ENCODE data around the gene C12orf76. TPM values are rescaled to one million over a fixed set of nuclear protein-coding genes. Genes with fewer than 3 reads are reported as not detected.

The C12orf76 gene
- total and polyA plus RNA-seq, 2 of the 13 experiments (the other 11 are each of a cell fraction or from before 2014, with no cell fraction given) = 15.8 to 38.4 TPM

DNA sequence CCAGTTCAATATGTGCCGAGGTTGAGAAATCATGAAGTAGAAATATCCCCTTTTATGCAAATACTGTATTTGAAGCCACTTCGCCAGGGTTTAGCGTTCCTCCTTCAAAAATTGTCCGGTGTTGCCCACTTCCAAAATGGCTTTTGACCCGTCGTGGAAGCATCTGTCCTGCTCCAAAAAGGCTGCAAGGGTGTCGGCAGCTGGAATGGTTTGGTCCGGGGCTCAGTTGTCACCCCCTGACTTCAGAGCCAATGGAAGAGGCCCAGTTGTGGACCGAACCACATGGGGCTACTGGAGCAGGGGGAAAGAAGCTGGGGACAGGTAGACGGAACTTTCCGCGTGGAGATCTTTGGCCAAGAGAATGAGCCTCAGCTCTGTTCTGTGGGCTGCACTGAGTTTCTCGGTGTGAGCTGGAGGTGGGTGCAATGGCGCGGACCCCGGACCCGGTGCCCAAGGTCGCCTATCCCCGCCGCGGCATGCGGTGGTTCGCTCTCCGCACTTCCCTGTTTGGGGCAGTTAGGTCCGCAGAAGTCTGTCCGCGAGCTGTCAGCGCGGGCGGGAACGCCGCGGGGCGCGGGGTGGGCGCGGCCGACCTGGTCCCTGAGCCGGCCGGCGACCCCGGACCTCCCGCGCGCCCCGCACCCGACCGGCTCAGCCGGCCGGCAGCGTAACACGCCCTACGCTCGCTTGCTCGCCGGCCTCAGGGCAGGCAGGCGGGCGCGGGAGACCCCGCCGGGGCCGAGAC, 49.2 kb downstream of the C12orf76 start, which contains the start of gene ANKRD13A (continued):
- TF ChIP-seq POLR2G (IDR thresholded peaks at IDR 0.05; ENCODE audit: low read depth, low read length) (peak; percentile 86), TAF1 (CRISPR knock-in tag; IDR thresholded peaks at IDR 0.05) (peak; percentile 91), ZNF468 (CRISPR knock-in tag; IDR thresholded peaks at IDR 0.05) (no peak), ZNF703 (CRISPR knock-in tag; IDR thresholded peaks at IDR 0.05; ENCODE audit: borderline replicate concordance) (no peak), YEATS4 (CRISPR knock-in tag; IDR thresholded peaks at IDR 0.05; ENCODE audit: borderline replicate concordance) (peak; percentile 37; the same call in 1 of the 2 replicates), NFE2L2 (IDR thresholded peaks at IDR 0.05; ENCODE audit: low read length) (no peak), ZSCAN25 (CRISPR knock-in tag; IDR thresholded peaks at IDR 0.05) (no peak), EED (CRISPR knock-in tag; IDR thresholded peaks at IDR 0.05) (no peak), ZSCAN9 (CRISPR knock-in tag; IDR thresholded peaks at IDR 0.05; ENCODE audit: borderline replicate concordance) (no peak), ELF3 (CRISPR knock-in tag; IDR thresholded peaks at IDR 0.05) (peak; percentile 86), ZNF235 (CRISPR knock-in tag; IDR thresholded peaks at IDR 0.05; ENCODE audit: borderline replicate concordance) (0 out of 2 replicates have a peak, but pooled peaks have one; percentile 45), RARA (CRISPR knock-in tag; IDR thresholded peaks at IDR 0.05) (no peak), ZSCAN22 (CRISPR knock-in tag; IDR thresholded peaks at IDR 0.05) (no peak)
- TF ChIP-seq, protein P1, sequence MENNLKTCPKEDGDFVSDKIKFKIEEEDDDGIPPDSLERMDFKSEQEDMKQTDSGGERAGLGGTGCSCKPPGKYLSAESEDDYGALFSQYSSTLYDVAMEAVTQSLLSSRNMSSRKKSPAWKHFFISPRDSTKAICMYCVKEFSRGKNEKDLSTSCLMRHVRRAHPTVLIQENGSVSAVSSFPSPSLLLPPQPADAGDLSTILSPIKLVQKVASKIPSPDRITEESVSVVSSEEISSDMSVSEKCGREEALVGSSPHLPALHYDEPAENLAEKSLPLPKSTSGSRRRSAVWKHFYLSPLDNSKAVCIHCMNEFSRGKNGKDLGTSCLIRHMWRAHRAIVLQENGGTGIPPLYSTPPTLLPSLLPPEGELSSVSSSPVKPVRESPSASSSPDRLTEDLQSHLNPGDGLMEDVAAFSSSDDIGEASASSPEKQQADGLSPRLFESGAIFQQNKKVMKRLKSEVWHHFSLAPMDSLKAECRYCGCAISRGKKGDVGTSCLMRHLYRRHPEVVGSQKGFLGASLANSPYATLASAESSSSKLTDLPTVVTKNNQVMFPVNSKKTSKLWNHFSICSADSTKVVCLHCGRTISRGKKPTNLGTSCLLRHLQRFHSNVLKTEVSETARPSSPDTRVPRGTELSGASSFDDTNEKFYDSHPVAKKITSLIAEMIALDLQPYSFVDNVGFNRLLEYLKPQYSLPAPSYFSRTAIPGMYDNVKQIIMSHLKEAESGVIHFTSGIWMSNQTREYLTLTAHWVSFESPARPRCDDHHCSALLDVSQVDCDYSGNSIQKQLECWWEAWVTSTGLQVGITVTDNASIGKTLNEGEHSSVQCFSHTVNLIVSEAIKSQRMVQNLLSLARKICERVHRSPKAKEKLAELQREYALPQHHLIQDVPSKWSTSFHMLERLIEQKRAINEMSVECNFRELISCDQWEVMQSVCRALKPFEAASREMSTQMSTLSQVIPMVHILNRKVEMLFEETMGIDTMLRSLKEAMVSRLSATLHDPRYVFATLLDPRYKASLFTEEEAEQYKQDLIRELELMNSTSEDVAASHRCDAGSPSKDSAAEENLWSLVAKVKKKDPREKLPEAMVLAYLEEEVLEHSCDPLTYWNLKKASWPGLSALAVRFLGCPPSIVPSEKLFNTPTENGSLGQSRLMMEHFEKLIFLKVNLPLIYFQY (CRISPR knock-in tag; IDR thresholded peaks at IDR 0.05; ENCODE audit: borderline replicate concordance) = peak; percentile 17; the same call in 1 of the 2 replicates
- TF ChIP-seq, protein P2, sequence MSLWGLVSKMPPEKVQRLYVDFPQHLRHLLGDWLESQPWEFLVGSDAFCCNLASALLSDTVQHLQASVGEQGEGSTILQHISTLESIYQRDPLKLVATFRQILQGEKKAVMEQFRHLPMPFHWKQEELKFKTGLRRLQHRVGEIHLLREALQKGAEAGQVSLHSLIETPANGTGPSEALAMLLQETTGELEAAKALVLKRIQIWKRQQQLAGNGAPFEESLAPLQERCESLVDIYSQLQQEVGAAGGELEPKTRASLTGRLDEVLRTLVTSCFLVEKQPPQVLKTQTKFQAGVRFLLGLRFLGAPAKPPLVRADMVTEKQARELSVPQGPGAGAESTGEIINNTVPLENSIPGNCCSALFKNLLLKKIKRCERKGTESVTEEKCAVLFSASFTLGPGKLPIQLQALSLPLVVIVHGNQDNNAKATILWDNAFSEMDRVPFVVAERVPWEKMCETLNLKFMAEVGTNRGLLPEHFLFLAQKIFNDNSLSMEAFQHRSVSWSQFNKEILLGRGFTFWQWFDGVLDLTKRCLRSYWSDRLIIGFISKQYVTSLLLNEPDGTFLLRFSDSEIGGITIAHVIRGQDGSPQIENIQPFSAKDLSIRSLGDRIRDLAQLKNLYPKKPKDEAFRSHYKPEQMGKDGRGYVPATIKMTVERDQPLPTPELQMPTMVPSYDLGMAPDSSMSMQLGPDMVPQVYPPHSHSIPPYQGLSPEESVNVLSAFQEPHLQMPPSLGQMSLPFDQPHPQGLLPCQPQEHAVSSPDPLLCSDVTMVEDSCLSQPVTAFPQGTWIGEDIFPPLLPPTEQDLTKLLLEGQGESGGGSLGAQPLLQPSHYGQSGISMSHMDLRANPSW (CRISPR knock-in tag; IDR thresholded peaks at IDR 0.05; ENCODE audit: borderline replicate concordance) = 0 out of 2 replicates have a peak, but pooled peaks have one; percentile 48
- TF ChIP-seq, protein P3, sequence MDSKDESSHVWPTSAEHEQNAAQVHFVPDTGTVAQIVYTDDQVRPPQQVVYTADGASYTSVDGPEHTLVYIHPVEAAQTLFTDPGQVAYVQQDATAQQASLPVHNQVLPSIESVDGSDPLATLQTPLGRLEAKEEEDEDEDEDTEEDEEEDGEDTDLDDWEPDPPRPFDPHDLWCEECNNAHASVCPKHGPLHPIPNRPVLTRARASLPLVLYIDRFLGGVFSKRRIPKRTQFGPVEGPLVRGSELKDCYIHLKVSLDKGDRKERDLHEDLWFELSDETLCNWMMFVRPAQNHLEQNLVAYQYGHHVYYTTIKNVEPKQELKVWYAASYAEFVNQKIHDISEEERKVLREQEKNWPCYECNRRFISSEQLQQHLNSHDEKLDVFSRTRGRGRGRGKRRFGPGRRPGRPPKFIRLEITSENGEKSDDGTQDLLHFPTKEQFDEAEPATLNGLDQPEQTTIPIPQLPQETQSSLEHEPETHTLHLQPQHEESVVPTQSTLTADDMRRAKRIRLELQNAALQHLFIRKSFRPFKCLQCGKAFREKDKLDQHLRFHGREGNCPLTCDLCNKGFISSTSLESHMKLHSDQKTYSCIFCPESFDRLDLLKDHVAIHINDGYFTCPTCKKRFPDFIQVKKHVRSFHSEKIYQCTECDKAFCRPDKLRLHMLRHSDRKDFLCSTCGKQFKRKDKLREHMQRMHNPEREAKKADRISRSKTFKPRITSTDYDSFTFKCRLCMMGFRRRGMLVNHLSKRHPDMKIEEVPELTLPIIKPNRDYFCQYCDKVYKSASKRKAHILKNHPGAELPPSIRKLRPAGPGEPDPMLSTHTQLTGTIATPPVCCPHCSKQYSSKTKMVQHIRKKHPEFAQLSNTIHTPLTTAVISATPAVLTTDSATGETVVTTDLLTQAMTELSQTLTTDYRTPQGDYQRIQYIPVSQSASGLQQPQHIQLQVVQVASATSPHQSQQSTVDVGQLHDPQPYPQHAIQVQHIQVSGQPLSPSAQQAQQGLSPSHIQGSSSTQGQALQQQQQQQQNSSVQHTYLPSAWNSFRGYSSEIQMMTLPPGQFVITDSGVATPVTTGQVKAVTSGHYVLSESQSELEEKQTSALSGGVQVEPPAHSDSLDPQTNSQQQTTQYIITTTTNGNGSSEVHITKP (CRISPR knock-in tag; IDR thresholded peaks at IDR 0.05; ENCODE audit: low read depth) = peak; percentile 99
- TF ChIP-seq, protein P4, sequence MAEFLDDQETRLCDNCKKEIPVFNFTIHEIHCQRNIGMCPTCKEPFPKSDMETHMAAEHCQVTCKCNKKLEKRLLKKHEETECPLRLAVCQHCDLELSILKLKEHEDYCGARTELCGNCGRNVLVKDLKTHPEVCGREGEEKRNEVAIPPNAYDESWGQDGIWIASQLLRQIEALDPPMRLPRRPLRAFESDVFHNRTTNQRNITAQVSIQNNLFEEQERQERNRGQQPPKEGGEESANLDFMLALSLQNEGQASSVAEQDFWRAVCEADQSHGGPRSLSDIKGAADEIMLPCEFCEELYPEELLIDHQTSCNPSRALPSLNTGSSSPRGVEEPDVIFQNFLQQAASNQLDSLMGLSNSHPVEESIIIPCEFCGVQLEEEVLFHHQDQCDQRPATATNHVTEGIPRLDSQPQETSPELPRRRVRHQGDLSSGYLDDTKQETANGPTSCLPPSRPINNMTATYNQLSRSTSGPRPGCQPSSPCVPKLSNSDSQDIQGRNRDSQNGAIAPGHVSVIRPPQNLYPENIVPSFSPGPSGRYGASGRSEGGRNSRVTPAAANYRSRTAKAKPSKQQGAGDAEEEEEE (CRISPR knock-in tag; IDR thresholded peaks at IDR 0.05; ENCODE audit: borderline replicate concordance) = no peak; the same call in 1 of the 2 replicates

Measured in HepG2 (cell line).